ENCODE results near the gene OSBP2.
A peak's percentile ranks its signal among the peaks of the same experiment; 100 is the strongest.

The OSBP2 gene

GRCh38 chr22:30864441-30865420 is 170.1 kb downstream of the OSBP2 start:
- Histone ChIP-seq H3K27ac (ENCODE audit: low read length) (no peak overlapping the region), H3K79me2 (ENCODE audit: low read length) (no peaks in the 10 kb centered on the region), H3K9me3 (ENCODE audit: insufficient read depth, low read length) (no peaks in the 10 kb centered on the region), H4K20me1 (ENCODE audit: insufficient read depth, low read length) (no peaks in the 10 kb centered on the region), H3K4me2 (ENCODE audit: low read length) (no peak overlapping the region), H3K27me3 (ENCODE audit: low read depth, low read length) (no peaks in the 10 kb centered on the region), H3K9ac (ENCODE audit: low read length) (no peak overlapping the region), H3K36me3 (replicated peaks; ENCODE audit: low read depth, low read length) (no peaks in the 10 kb centered on the region), H3K4me1 (ENCODE audit: low read length) (no peaks in the 10 kb centered on the region), H3K4me3 (ENCODE audit: low read length) (no peak overlapping the region), H2AFZ (ENCODE audit: low read depth, low read length) (no peak overlapping the region)
- no peak for TF ChIP-seq EZH2phosphoT487 (IDR thresholded peaks at IDR 0.05; ENCODE audit: low read depth)
- TF ChIP-seq, protein P1, sequence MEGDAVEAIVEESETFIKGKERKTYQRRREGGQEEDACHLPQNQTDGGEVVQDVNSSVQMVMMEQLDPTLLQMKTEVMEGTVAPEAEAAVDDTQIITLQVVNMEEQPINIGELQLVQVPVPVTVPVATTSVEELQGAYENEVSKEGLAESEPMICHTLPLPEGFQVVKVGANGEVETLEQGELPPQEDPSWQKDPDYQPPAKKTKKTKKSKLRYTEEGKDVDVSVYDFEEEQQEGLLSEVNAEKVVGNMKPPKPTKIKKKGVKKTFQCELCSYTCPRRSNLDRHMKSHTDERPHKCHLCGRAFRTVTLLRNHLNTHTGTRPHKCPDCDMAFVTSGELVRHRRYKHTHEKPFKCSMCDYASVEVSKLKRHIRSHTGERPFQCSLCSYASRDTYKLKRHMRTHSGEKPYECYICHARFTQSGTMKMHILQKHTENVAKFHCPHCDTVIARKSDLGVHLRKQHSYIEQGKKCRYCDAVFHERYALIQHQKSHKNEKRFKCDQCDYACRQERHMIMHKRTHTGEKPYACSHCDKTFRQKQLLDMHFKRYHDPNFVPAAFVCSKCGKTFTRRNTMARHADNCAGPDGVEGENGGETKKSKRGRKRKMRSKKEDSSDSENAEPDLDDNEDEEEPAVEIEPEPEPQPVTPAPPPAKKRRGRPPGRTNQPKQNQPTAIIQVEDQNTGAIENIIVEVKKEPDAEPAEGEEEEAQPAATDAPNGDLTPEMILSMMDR (IDR thresholded peaks at IDR 0.05; ENCODE audit: low read depth, low read length) = no peak

DNA sequence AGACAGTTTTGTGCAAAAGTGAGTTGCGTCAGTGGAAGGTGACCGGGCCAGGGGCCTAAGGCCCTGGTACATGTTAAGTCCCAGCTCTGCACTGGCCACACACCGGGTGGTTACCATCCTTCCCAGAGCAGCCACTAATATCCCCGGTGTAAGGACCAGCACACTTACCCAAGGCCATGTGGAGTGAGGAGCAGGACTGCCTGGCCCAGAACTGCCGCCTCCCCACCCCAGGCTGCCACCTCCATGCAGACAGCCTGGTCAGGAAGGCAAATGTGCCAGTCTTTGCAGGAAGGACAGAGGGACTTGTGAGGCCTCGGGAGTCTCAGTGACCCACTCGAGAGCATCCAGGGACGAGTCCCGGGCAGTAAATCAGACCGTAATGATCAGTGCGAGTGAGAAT is 171.0 kb downstream of the OSBP2 start:
- Histone ChIP-seq H3K4me1 (ENCODE audit: low read length) (no peaks in the 10 kb centered on the region), H3K9me3 (ENCODE audit: insufficient read depth, low read length) (no peaks in the 10 kb centered on the region), H3K27ac (ENCODE audit: low read length) (no peak overlapping the region), H3K36me3 (replicated peaks; ENCODE audit: low read depth, low read length) (no peaks in the 10 kb centered on the region), H3K79me2 (ENCODE audit: low read length) (no peaks in the 10 kb centered on the region), H2AFZ (ENCODE audit: low read depth, low read length) (no peak overlapping the region), H3K9ac (ENCODE audit: low read length) (no peak overlapping the region), H4K20me1 (ENCODE audit: insufficient read depth, low read length) (no peaks in the 10 kb centered on the region), H3K4me2 (ENCODE audit: low read length) (no peak overlapping the region), H3K4me3 (ENCODE audit: low read length) (no peak overlapping the region), H3K27me3 (ENCODE audit: low read depth, low read length) (no peaks in the 10 kb centered on the region)
- TF ChIP-seq, protein P1 (IDR thresholded peaks at IDR 0.05; ENCODE audit: low read depth, low read length) = no peak
- no peak for TF ChIP-seq EZH2phosphoT487 (IDR thresholded peaks at IDR 0.05; ENCODE audit: low read depth)

GRCh38 chr22:30866216-30866615 is 171.5 kb downstream of the OSBP2 start:
- TF ChIP-seq, protein P1 (IDR thresholded peaks at IDR 0.05; ENCODE audit: low read depth, low read length) = no peak
- no peak for TF ChIP-seq EZH2phosphoT487 (IDR thresholded peaks at IDR 0.05; ENCODE audit: low read depth)
- no peaks in the 10 kb centered on the region for H3K9me3 ChIP-seq (ENCODE audit: insufficient read depth, low read length)
- H3K27ac ChIP-seq (ENCODE audit: low read length) = no peak overlapping the region
- no peaks in the 10 kb centered on the region for H3K27me3 ChIP-seq (ENCODE audit: low read depth, low read length)
- H3K9ac ChIP-seq (ENCODE audit: low read length) = no peak overlapping the region
- H3K79me2 ChIP-seq (ENCODE audit: low read length) = no peaks in the 10 kb centered on the region
- no peaks in the 10 kb centered on the region for H3K36me3 ChIP-seq (replicated peaks; ENCODE audit: low read depth, low read length)
- H3K4me2 ChIP-seq (ENCODE audit: low read length) = no peak overlapping the region
- no peaks in the 10 kb centered on the region for H3K4me1 ChIP-seq (ENCODE audit: low read length)
- H4K20me1 ChIP-seq (ENCODE audit: insufficient read depth, low read length) = no peaks in the 10 kb centered on the region
- H3K4me3 ChIP-seq (ENCODE audit: low read length) = no peak overlapping the region
- H2AFZ ChIP-seq (ENCODE audit: low read depth, low read length) = no peak overlapping the region

DNA sequence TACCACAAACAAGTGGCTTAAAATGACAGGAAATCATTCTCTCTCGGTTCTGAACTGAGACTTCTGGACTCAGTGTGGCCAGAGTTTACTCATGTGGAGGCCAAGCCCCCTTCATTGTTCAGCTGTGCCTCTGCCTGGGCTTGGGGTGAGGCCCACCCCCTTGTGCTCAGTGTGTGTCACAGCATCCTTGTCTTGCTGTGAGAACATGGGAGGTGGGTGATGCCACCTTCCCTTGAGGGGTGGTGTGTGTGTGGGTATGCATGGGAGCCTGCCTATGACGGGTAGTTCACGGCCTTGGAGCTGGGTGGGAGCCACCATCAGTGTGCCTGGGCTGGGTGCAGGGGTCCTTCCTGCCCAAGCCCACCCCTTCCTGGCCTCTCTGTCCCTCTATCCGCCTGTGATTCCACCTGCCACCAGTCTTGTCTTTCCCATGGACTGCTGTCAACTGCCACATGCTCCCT is 172.2 kb downstream of the OSBP2 start:
- TF ChIP-seq EZH2phosphoT487 (IDR thresholded peaks at IDR 0.05; ENCODE audit: low read depth) = no peak
- TF ChIP-seq, protein P1 (IDR thresholded peaks at IDR 0.05; ENCODE audit: low read depth, low read length) = peak; percentile 32
- no peak overlapping the region for H3K9ac ChIP-seq (ENCODE audit: low read length)
- no peak overlapping the region for H3K27ac ChIP-seq (ENCODE audit: low read length)
- H3K4me1 ChIP-seq (ENCODE audit: low read length) = no peaks in the 10 kb centered on the region
- no peaks in the 10 kb centered on the region for H3K36me3 ChIP-seq (replicated peaks; ENCODE audit: low read depth, low read length)
- no peaks in the 10 kb centered on the region for H3K79me2 ChIP-seq (ENCODE audit: low read length)
- H3K9me3 ChIP-seq (ENCODE audit: insufficient read depth, low read length) = no peaks in the 10 kb centered on the region
- no peak overlapping the region for H2AFZ ChIP-seq (ENCODE audit: low read depth, low read length)
- no peaks in the 10 kb centered on the region for H3K27me3 ChIP-seq (ENCODE audit: low read depth, low read length)
- no peak overlapping the region for H3K4me3 ChIP-seq (ENCODE audit: low read length)
- no peak overlapping the region for H3K4me2 ChIP-seq (ENCODE audit: low read length)
- no peaks in the 10 kb centered on the region for H4K20me1 ChIP-seq (ENCODE audit: insufficient read depth, low read length)

All from OCI-LY3 (cell line).